HUDEP-2 (cell line): ENCODE data around the gene PHLDA1.

ENCODE experiments used
- DNase-seq, 76 experiments: peaks; one replicate each; lab custom pipeline; 2025; ENCODE audit not compliant: unreplicated experiment in 76 of 76; lab: John Stamatoyannopoulos, UW

The PHLDA1 gene

GRCh38 chr12:76031414-76032042 is at the start of gene PHLDA1:
PHLDA1 (minus strand) TSS chr12:76031776.
- peak in 74 of 76 experiments; percentile 24 to 90 (median 80) for DNase-seq

GRCh38 chr12:76080729-76081415 is 49.3 kb upstream of the PHLDA1 start:
- DNase-seq: no peak

DNA sequence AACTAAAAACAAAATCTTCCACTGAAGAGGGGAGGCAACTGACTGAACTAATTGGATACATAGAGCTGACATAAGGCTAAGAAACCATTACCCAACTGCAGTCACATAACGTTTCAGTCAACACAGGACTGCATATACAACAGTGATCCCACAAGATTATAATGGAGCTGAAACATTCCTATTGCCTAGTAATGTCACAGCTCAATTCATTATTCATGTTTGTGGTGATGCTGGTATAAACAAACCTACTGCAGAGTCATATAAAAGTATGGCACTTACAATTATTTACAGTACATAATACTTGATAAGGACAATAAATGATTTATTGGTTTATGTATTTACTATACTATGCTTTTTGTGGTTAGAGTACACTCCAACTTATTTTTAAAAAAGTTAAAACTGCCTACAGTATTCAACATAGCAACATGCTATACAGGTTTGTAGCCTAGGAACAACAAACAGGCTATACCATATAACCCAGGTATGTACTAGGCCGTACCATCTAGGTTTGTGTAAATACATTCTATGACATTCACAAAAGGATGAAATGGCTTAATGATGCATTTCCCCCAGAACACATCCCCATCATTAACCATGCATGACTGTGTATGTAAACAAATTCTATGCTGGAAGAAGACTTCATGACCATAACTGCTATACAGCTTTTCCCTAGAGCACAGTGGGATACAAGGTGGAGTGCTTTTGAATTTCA is 48.6 kb upstream of the PHLDA1 start:
- DNase-seq: no peak

DNA sequence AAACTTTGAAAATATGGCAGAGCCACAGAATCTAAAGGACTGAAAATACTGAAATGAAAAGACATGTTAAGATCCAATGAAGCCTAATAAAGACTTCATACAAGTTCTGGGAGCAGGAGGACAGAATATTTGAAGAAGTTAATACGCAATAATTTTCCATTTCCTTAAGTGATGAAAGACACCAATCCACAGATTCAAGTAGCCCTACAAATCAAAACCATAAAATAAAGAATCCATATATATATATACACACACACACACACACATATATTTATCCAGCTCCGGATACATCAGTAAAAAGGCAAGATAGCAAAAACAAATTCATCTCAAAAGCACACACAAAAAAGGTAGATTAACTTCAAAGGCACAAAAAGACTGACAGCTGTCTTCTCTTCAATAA is 47.2 kb upstream of the PHLDA1 start:
- DNase-seq: no peak

DNA sequence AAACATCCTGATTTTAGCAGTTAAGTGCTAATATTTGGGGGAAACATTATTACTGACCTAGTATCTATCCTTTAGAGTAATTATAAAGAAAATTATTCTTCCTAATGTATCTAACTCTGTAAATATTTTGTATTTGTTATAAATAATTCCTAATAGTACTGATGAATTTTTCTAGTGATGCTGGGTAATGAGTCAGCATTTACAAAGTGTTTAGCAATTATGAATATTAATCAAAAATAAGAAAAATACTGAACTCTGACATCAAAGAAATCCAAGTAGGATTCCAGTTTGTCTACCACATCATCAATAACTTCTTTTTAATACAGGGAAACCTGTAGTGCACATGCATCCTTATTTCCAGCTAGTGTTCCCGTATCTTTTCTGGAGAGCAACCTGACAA is 43.9 kb upstream of the PHLDA1 start:
- no peak for DNase-seq

DNA sequence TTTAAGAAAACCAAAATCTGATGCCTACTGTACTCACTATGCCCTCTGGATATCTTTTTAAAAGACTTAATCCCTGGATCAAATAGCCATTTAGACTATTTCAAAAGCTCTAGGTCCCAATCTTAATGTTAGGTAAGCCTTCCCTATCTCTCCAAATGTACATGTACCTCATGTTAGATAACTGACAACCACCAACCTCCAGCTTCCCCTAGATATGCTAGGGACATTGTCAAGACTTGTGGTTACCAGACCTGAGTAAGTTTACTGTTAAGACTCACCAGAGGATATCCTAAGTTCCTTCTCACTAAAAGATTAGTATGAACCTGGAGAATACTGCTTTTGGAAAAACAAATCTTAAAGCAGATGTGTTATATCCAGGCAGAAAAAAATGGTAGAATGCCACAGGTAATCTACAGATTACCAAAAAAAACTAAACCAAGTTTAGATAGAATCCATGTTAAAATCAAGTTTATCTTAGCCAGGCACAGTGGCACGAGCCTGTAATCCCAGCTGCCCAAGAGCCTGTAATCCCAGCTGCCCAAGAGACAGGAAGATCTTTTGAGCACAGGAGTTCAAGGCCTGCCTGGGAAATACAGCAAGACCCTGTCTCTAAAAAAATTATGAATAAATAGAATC is 43.2 kb upstream of the PHLDA1 start:
- peak in 13 of 76 experiments; percentile 0 to 38 (median 15) for DNase-seq

DNA sequence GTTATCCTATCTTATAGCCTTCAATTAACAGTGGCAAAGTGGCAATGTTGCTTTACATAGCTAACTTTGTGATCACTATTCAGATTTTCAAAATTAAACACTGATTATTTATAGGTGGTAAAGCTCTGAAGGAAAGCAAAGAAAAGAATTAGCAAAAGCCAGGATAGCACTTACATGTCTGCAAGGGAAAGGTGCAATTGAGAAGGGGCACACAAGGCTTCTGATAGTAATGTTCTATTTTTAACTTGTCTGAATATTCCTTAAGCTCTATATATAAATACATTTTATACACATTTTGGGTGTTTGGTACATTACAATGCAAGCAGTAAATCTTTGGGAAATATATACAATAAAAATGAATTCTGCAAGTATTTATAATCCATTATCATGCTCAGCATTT is 42.0 kb upstream of the PHLDA1 start:
- no peak for DNase-seq

- no peak for DNase-seq
Measured at GRCh38 chr12:76072568-76072967, 41.0 kb upstream of the PHLDA1 start.

DNA sequence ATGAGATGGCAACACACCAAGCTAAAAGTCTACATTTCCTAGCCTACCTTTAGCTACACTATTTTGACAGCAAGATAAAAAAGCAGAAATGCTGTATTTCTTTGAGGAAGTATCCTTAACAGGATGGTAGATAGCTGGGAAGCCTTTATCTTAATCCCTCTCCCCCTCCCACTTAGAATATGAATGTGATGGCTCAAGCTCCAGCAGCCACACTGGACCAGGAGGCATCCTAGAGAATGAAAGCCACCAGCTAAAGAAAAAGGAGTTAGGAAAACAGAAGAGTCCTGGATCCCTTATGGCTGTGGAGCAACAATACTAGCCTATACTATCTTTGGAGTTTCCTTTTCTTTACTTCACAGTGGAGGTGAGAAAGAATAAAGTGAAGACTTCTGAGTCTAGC is 37.8 kb upstream of the PHLDA1 start:
- no peak for DNase-seq

- DNase-seq: no peak
Measured at GRCh38 chr12:76065917-76066316, 34.3 kb upstream of the PHLDA1 start.

DNA sequence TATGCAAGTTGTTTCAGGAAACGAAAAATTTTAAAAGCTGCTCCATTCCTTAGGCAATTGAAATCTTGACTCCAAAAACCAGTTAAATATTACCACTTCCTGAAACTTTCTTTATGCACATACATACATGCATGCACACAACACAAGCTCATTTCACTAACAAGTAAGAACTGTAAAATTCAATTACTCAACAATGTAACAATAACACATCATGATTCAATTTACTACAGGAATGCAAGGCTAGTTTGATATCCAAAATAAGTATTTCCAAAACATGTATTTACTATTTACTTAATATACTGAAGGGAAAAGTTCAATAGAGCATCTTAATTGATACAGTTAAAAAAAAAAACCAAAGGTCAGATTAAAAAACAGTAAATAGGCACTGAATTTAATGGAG is 33.3 kb upstream of the PHLDA1 start:
- DNase-seq: no peak

DNA sequence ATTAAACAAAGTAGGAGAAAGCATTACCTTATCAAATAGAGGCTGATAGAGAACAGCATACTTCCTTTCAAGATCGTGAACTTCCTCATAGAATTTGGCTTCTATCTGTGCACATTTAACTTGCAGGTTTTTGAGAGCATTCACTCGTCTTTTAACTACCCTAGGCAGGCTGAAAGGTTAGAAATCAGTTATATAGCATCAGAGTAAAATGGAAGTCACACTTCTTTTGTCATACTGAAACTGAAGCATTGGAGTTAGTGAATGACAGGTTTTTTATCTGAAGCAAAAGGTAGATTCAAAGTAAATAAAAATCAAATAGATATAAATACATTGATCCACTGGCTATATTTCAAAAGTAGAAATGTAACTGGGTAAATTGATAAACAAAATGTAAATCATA is 28.5 kb upstream of the PHLDA1 start:
- DNase-seq: no peak

DNA sequence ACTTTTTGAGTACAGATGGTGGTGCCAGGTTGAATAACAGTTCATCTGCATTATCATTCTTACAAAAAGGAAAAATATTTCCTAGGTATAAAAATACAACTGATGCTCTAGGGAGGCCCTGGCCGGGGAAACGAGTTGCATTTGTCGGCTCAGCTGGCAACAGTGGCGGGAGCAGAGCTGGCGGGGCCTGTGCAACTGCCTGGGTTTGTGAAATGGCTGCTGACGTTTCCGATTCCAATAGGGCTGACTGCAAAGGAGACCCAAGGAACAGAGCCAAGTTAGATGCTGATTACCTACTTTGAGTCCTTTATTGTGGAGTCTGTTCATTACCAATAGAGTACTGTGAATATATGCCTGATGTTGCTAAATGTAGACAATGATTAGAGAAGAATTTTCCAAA is 25.8 kb upstream of the PHLDA1 start:
- DNase-seq: no peak

DNA sequence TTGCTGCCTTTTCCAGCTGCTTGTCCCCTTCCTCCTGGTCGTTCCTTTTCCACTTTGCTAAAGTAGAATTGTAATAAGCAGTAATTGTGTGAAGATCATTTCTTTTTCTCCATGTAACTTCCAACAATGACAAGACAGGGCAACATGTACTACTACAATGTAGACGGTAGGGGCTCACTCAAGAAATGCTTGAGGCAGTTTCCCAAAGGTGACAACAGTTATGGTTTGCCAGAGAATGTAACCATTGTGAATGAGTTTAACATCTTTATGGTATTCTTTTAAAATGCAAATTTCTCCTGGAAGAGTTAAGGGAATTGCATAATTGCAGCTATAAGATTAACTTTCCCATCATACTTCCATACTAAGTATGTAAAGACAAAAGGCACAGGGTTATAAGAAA is 23.8 kb upstream of the PHLDA1 start:
- no peak for DNase-seq

GRCh38 chr12:76049575-76050251 is 18.1 kb upstream of the PHLDA1 start:
- no peak for DNase-seq

DNA sequence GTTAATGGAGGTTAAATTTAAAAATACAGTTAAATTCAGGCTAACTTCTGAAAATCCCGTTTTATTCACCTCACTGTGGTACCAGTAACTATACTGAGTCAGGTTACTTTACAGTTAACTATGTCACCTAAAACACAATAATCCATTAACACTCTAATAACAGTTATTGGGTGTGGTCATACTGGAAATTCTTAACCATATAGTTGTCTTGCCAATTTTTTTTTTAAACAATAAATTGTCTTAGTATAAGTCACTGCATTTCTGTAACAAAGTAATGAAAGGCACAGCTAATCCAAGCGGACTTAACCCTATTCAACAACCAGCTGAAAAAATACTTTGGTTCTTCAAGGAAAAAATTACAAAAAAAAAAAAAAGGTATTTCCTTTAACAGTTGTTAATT is 16.2 kb upstream of the PHLDA1 start:
- no peak for DNase-seq

- no peak for DNase-seq
Measured at GRCh38 chr12:76047060-76047459, 15.5 kb upstream of the PHLDA1 start.

DNA sequence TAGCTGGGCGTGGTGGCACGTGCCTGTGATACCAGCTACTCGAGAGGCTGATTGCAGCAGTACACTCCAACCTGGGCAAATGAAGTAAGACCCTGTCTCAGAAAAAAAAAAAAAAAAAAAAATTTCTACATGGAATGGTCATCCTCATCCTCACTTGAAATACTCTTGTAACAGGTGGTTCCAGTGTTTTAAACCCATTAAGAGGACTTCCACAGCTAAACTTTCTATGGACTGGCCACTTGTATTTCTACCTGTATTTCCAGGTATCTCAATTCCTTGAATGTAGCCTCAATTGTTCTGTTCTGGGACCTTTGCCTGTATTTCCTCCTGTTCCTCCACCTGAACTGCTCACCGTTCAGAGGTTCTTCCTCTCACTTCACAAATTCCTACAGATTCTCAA is 11.8 kb upstream of the PHLDA1 start:
- no peak for DNase-seq

DNA sequence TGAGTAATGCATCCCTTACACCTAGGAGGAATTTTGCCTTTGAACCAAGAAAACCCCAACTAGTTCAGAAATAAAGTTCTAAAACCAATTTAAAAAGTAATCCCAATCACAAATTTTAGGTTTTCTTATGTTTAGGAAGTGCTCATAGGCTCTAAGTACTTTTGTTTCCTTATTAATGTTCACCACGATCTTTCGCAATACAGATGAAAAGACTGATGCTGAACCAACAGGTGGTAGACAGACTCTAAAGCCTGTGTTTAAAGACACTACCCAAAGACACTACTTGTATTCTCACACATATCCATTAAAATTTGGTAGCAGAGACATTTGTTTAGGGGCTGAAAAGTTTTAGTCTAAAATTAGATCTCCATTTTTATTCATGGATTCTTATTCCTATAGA is 10.6 kb upstream of the PHLDA1 start:
- no peak for DNase-seq

GRCh38 chr12:76041406-76041805 is 9.8 kb upstream of the PHLDA1 start:
- DNase-seq: no peak

DNA sequence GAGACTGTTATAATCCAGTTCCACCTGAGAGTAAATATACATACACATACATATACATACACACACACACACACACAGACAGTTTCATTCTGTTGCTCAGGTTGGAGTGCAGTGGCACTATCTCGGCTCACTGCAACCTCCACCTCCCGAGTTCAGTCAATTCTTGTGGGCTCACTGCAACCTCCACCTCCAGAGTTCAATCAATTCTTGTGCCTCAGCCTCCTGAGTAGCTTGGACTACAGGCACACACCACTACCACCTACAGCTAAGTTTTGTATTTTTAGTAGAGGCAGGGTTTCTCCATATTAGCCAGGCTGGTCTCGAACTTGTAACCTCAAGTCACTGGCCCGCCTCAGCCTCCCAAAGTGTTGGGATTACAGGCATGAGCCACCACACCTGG is 8.9 kb upstream of the PHLDA1 start:
- no peak for DNase-seq
